ENCODE measurements around the gene WHAMM.
A peak's percentile ranks its signal among the peaks of the same experiment; 100 is the strongest.
"Not testable (repeated sequence)": the region's sequence is repeated elsewhere in the genome, so short reads cannot be mapped to it uniquely, and the experiment has no call there.

WHAMM gene

GRCh38 chr15:82802497-82802896 lies 6.9 kb upstream of the WHAMM start:
- DNase-seq (ENCODE audit: low read depth in 2 of 2), result no peak

DNA sequence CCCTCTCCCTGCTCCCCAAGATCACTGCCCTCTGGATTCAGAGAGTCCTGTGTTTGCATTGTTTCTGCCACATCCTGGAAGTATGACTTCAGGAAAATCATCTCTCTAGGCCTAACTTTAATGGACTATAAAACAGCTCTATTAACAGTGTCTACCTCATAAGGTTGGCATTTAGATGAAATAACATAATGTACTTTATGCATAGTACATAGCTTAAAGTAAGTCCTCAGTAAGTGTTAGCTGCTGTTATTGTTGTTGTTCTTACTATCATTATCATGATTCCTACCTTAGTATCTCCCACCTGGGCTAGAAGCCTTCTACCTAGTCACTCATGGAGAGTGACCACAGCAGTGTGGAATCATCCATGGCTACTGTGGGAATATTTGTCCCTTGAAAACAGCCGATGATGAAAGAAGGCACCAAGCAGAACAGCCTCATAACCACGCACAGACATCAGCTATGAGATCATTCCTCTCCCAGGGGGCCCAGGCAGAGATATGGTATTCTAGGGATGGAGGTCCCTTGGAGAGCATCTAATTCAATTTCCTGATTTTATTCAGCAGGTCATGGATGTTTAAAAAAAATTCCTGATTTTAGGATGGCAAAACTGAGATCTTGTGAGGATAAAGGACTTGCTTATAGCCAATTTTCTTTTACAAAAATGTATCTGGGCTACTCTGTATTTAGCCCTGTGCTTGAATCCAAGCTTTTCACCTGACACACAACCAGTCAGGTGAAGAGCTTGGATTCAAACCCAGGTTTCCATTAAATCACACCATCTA lies 5.4 kb upstream of the WHAMM start:
- no peak for DNase-seq (ENCODE audit: low read depth in 2 of 2)

DNA sequence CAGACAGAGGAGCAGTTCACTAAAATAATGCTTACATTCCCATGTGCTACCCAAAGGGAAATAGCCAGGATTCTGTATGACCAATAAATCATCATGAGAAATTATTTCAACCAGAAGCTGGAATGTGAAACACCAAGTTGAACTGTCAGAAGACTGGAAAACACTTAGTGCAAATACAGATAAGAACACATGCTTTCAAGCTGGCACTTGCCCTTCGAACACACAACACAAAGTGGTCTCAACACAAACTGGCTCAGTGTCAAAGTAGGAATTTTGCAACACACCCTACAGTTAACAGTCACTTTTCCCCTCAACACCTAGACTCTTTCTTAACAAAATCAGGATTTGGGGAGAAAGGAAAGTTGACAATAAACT lies 4.9 kb upstream of the WHAMM start:
- no peak for DNase-seq (ENCODE audit: low read depth in 2 of 2)

DNA sequence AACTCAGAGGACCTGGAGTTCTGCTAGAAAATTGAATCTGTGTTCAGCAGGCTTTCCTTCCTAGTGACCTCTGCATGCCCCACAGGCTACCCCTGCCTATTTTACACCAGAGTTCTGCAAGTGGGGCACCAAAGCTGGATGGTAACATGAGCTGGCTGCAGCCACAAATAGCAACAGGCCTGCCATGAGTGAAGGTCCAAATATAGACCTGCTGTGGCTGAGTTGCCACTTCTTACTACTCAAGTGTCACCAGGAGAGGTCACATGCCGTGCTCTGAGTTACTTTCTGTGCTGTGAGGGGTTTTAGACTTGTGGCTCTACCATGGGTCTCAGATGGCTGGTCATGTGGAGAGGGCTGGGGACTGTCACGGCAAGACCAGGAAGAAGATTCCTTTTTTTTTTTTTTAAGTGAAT lies 3.4 kb upstream of the WHAMM start, which contains the start of gene FSD2:
FSD2 (minus strand) TSS at position 76 of the 413 bp plus-strand sequence. CDS start 18,679 bp downstream, outside the sequence.
- no peak for DNase-seq (ENCODE audit: low read depth in 2 of 2)

DNA sequence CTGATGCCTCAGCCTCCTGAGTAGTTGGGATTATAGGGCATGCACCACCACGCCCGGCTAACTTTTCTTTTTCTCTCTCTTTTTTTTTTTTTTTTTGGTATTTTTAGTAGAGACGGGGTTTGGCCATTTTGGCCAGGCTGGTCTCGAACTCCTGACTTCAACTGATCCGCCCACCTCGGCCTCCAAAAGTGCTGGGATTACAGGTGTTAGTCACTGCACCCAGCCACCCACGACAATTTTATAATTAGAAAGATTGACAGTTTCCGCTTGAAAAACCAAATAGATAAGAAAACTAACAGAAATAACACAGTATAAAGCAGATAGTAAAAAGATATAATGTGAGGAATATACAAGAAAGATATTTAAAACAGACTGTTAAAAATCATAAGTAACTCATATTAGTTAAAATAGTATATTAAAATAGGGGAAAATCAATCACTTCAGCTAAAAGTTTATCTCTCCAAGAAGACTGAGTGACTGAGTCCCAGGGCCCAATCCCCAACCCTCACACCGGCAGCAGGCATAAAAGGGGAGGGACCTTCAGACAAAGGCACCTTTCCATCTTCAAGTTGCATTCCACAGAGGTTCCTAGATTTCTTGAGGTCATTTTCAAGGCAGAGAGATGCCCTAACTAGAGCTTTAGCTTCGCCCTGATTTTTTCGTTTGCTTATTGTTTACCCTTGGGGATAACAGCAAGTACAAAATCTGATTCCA lies 1.4 kb upstream of the WHAMM start:
- DNase-seq (ENCODE audit: low read depth in 2 of 2), result no peak

- DNase-seq (ENCODE audit: low read depth in 2 of 2), result no peak
These were observed 790 bp upstream of the WHAMM start for GRCh38 chr15:82808634-82809041.

GRCh38 chr15:82810061-82810889 lies 847 bp downstream of the WHAMM start:
- peak in 1 of 2 donors; percentile 7 for DNase-seq (ENCODE audit: low read depth in 2 of 2)

DNA sequence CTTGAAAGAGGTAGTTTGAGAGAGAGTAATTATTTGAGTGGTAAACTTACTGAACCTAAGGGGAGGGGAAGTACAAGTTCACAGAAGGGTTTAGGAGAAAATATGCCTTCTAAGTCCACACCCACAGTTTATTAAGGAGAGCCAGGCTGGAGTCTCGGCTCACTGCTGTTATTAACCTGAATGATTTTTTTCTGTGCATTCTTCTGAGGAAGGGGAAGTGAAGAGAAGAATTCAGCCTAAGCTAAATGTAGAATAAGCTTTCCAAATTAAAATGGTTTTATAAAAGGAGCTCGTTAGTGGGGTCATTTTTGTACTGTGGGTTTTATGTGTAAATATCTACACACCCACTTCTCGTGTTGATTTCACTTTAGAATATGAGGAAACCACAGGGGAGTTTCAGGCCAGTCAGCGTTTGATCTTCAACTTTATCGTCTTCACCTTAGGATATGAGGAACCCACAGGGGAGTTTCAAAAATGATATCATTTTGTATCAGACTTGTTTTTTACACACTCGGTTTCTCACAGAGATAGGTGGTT lies 1.5 kb downstream of the WHAMM start:
- peak in 1 of 2 donors; percentile 27 for DNase-seq (ENCODE audit: low read depth in 2 of 2)

- DNase-seq (ENCODE audit: low read depth in 2 of 2), result no peak
These were observed 3.6 kb downstream of the WHAMM start for GRCh38 chr15:82812994-82813393.

GRCh38 chr15:82820128-82820527 lies 10.7 kb downstream of the WHAMM start:
- DNase-seq (ENCODE audit: low read depth in 2 of 2), result no peak

DNA sequence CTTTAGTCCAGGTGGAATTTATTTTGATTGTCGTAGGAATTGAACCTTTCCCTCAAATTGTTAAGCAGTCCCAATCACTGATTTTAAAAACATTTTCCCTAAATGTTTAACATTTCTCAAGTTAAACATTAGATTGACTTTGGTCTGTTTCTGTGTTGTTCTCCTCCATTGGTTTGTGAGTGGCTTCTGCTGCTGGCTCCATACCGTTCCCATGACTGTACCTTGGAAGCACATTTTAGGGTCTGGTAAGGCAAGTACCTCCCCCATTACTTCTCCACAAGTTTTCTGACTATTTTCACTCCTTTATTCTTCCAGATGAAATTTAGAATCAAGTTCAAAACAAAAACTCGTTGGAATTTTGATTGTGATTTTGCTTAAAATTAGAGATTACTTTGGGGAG lies 12.0 kb downstream of the WHAMM start:
- DNase-seq (ENCODE audit: low read depth in 2 of 2), result not testable (repeated sequence)

DNA sequence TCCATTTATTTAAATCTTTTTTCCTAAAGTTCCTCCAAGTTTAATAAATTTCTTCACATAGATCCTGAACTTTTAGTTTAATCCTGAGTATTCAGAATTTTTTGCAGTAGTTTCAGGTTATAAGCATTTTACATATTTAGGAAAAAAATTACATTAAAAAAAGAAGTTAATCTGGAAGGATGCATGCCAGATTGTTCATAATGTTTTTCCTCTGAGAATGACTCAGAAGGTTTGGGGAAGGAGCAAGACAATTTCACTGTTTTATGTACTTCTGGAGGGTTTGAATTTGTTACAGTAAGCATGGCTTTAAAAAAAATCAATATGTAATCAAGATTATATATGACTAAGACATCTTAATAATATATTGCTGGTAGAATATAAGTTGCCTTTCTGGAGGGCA lies 12.4 kb downstream of the WHAMM start:
- not testable (repeated sequence) for DNase-seq (ENCODE audit: low read depth in 2 of 2)

DNA sequence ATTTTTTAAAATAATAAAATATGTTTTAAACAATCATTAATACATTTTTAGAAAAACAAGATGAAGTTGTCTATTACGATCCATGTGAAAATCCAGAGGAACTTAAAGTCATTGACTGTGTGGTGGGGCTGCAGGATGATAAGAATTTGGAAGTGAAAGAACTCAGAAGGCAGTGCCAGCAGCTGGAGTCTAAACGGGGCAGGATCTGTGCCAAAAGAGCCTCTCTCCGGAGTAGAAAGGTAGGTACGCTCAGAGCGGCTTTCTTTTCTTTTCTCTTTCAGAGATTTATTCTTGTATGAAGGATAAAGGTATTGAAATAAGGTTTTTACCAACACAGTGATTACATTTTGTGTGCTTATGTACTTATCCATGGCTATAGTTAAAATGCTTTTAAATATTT lies 13.6 kb downstream of the WHAMM start:
- no peak for DNase-seq (ENCODE audit: low read depth in 2 of 2)

GRCh38 chr15:82828075-82828474 lies 18.6 kb downstream of the WHAMM start:
- DNase-seq (ENCODE audit: low read depth in 2 of 2), result no peak

DNA sequence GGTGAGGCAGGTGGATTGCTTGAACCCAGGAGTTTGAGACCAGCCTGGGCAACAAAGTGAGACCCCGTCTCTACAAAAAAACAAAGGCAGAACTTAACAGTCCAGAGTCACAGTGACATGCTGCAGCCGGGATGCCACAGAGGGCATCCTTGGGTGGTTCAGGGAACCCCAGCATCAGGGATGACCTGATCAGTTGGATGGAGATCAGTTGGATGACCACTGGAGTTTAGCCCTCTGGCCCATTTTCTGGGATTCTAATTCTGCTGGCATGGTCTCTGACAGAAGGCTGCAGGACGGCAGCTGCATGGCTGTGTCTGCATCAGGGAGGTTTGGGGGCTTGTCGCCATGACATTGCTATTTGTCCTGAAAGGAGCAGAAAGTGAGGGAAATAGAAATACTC lies 19.8 kb downstream of the WHAMM start:
- DNase-seq (ENCODE audit: low read depth in 2 of 2), result no peak

DNA sequence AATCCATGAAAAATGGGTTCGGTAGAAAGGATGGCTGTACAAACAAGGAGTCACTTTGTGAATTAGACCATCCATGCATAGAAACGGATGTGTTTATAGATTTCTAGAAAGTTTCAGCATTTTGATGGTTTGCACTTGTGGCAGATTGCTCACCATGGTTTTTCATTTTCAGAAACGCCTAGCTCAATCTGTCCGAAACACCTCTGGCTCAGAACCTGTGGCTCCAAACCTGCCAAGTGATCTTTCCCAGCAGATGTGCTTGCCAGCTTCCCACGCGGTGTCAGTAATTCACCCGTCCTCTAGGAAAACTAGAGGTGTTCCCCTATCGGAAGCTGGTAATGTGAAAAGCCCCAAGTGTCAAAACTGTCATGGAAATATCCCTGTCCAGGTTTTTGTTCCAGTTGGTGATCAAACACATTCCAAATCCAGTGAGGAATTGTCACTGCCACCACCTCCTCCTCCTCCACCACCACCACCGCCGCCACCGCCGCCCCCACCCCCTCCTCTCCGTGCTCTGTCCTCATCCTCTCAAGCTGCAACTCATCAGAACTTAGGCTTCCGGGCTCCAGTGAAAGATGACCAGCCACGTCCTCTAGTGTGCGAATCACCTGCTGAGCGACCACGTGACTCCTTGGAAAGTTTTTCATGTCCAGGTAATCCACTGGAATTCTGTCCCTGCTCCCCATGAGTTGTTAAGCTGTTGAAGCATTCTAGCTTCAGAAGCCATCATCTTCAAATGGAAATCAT lies 21.2 kb downstream of the WHAMM start:
- no peak for DNase-seq (ENCODE audit: low read depth in 2 of 2)

GRCh38 chr15:82831894-82832600 lies 22.6 kb downstream of the WHAMM start:
- no peak for DNase-seq (ENCODE audit: low read depth in 2 of 2)

DNA sequence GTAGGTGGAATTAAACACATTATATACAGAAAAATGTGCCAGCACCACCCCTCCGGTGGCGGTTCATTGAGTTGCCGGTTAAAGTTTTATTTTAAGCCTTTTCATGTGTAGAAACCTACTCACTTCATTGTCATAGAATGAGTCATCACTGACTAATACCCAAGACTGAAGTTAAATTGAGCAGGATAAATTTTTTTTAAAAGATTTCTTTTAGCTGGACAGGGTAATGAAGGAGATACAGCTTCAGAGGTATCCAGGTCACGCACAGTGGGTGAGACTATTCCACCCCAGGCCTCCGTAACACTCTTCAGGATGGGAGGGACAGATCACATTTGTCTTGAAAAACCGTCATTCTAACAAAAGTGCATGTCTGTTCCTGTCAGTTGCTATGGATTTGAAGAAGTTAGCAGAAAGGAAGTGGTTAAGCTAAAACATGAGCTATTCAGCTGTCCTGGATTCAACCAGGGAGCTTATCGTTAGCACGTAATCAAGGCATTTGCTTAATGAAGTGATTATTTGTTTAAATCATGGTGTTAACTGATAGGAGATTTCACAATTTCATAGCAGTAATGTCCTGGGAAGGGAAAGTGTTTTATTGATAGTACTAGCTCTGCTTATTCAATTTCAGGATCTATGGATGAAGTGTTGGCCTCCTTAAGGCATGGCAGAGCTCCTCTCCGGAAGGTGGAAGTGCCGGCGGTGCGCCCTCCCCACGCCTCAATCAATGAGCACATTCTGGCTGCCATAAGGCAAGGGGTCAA lies 23.4 kb downstream of the WHAMM start:
- DNase-seq (ENCODE audit: low read depth in 2 of 2), result peak; percentile 24 to 29

GRCh38 chr15:82833362-82833682 lies 23.9 kb downstream of the WHAMM start:
- DNase-seq (ENCODE audit: low read depth in 2 of 2), result no peak

DNA sequence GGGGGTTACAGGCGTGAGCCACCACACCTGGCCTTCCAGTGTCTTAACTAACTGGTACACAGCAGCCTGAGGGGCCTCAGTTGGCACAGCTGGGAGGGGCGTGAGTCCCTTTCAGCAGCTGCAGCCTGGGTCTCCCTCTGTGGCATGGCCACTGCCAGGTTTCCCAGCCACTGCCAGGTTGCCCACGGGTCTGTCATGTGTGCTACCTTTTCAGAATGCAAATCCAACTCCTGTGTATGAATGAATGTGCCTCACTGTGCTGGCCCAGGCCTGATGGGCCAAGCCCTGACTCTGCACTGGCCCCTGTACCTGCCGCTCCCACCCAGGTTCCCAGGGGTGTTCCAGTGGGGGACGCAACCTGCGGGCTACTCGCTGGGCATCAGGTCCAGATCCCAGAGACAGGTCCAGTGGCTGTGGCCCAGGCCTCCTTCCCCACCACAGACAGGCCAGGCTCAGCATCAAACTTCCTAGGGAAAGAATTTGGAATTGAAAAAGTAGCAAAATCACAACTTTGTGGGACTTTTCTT lies 26.0 kb downstream of the WHAMM start:
- no peak for DNase-seq (ENCODE audit: low read depth in 2 of 2)
